HCT116 (cell line): ENCODE data around the gene LRP1.

Source experiments
- CEBPB ChIP-seq: IDR thresholded peaks from 2 replicates; pipeline ENCODE4 v1.6.1; 2012; ENCODE audit warnings: low read depth
- CTCF ChIP-seq, 3 experiments: fragments of 200-600 bp in 1 of 3; sonication (generic) in 1 of 3; IDR thresholded peaks in 2 of 3; conservative IDR thresholded peaks in 1 of 3; 2 replicates each; pipeline ENCODE4 v1.5.1; 2012 to 2017; ENCODE audit warnings: low read depth in 2 of 3, low read length in 2 of 3, antibody characterized with exemption in 1 of 3, borderline replicate concordance in 1 of 3, control low read depth in 1 of 3, mild to moderate bottlenecking in 1 of 3, mixed read lengths in 1 of 3, mixed run types in 1 of 3, moderate library complexity in 1 of 3; ENCODE audit not compliant: insufficient read depth in 1 of 3
- EZH2 ChIP-seq: fragments of 200-600 bp; sonication (generic); IDR thresholded peaks from 2 replicates; pipeline ENCODE4 v1.6.1; 2017; ENCODE audit warnings: antibody characterized with exemption, mixed run types
- EZH2phosphoT487 ChIP-seq: fragments of 200-600 bp; IDR thresholded peaks from 2 replicates; pipeline ENCODE4 v1.6.1; 2018; ENCODE audit warnings: antibody characterized with exemption, borderline replicate concordance
- JUND ChIP-seq: IDR thresholded peaks from 2 replicates; pipeline ENCODE4 v1.6.1; 2012
- POLR2A ChIP-seq: IDR thresholded peaks from 2 replicates; pipeline ENCODE4 v1.7.0; 2011; ENCODE audit warnings: borderline replicate concordance; ENCODE audit not compliant: insufficient read depth, insufficient read length; ENCODE audit errors: extremely low read depth
- POLR2AphosphoS5 ChIP-seq: IDR thresholded peaks from 2 replicates; pipeline ENCODE4 v1.6.1; 2011; ENCODE audit warnings: mild to moderate bottlenecking, low read depth, low read length, moderate library complexity
- REST ChIP-seq: IDR thresholded peaks from 2 replicates; pipeline ENCODE4 v1.6.1; 2012; ENCODE audit warnings: low read depth
- SIN3A ChIP-seq: IDR thresholded peaks from 2 replicates; pipeline ENCODE4 v1.6.1; 2012; ENCODE audit warnings: low read depth
- ZNF274 ChIP-seq: fragments of 200-500 bp; sonication (Bioruptor generic); IDR thresholded peaks from 2 replicates; pipeline ENCODE4 v1.6.1; 2014; ENCODE audit warnings: mild to moderate bottlenecking, low read depth, low read length, inconsistent platforms

DNA sequence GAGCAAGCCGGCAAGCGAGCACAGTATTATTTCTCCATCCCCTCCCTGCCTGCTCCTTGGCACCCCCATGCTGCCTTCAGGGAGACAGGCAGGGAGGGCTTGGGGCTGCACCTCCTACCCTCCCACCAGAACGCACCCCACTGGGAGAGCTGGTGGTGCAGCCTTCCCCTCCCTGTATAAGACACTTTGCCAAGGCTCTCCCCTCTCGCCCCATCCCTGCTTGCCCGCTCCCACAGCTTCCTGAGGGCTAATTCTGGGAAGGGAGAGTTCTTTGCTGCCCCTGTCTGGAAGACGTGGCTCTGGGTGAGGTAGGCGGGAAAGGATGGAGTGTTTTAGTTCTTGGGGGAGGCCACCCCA lies 84.4 kb downstream of the LRP1 start:
- TF ChIP-seq CTCF (IDR thresholded peaks at IDR 0.05 in 2 of 3, conservative IDR thresholded peaks at IDR 0.05 in 1 of 3; ENCODE audit: borderline replicate concordance in 1 of 3, insufficient read depth in 1 of 3, low read depth in 2 of 3, low read length in 2 of 3) (no peak), EZH2phosphoT487 (no peak), EZH2 (no peak), POLR2AphosphoS5 (no peak), JUND (no peak), CEBPB (no peak), ZNF274 (no peak), REST (no peak), POLR2A (no peak), SIN3A (no peak)
